D721Med (cell line): Measurements from ENCODE around the gene KLF15.

Experiments used
- DNase-seq: peaks from one replicate; pipeline ENCODE4 v3.0.0; 2011; ENCODE audit warnings: low spot score; ENCODE audit not compliant: insufficient read length
- FAIRE-seq: peaks from 2 replicates; lab custom pipeline; 2011; peaks lifted over from hg19 to GRCh38; lab: Jason Lieb, UNC
- TF ChIP-seq, protein P1 (sequence below): IDR thresholded peaks from 2 replicates; pipeline ENCODE4 v1.5.1; 2012; ENCODE audit warnings: mild to moderate bottlenecking, control low read depth; ENCODE audit not compliant: insufficient read depth; ENCODE audit errors: missing control alignments

Gene KLF15

DNA sequence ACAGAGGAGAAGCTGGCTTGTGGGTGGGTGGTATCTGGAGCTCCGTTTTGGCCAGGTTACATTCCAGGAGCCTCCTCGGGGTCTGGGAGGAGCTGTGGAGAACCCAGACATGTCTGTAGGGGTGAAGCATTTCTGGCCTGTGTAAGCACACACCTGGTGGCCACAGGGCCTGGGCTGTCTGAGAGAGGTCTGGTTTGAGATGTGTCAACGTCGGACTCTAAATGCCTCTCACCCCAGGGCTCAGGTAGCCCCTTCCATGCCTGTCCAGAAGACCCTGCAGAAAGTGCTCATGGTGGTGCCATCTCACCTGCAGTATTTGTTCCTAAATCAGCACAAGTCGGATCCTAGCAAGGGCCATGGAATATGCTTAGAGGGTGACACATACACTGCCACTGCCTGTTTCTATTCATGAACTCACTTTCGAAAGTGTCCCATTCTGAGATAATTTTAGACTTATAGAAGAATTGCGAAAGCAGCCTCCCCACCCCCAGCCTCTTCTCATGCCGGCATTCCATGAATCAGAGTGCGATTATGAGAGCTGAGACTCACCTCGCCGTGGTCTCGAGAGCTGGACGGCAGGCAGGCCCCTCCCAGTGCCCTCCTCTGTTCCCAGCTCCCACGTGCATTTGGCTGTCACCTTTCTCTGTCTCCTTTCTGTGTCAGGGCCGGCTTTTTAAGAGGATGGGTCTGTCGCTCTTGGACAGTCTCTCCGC lies 63.7 kb downstream of the KLF15 start:
- TF ChIP-seq, protein P1, sequence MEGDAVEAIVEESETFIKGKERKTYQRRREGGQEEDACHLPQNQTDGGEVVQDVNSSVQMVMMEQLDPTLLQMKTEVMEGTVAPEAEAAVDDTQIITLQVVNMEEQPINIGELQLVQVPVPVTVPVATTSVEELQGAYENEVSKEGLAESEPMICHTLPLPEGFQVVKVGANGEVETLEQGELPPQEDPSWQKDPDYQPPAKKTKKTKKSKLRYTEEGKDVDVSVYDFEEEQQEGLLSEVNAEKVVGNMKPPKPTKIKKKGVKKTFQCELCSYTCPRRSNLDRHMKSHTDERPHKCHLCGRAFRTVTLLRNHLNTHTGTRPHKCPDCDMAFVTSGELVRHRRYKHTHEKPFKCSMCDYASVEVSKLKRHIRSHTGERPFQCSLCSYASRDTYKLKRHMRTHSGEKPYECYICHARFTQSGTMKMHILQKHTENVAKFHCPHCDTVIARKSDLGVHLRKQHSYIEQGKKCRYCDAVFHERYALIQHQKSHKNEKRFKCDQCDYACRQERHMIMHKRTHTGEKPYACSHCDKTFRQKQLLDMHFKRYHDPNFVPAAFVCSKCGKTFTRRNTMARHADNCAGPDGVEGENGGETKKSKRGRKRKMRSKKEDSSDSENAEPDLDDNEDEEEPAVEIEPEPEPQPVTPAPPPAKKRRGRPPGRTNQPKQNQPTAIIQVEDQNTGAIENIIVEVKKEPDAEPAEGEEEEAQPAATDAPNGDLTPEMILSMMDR, result no peak
- DNase-seq (no peak), FAIRE-seq (no peak)
